ENCODE data around the gene NWD2.

The NWD2 gene

DNA sequence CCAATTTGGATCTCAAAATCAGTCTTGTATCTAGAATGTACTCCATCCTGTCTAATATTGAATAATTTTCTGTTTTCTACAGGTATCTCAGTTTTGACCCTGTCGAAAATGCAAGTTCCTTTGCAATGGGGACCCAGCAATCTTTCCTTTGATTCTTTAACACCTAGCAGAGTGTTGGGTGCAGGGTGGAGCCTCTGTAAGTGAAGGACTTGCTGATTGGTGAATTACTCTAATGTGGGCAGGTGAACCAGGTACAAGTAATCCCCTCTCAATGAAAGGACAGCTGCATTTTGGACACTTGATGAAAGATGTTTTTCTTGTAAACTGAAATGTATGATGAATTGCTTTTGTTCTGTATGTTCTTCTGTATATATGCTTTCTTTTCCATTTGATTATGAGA, 54.9 kb downstream of the NWD2 start:
- no peak for DNase-seq

DNA sequence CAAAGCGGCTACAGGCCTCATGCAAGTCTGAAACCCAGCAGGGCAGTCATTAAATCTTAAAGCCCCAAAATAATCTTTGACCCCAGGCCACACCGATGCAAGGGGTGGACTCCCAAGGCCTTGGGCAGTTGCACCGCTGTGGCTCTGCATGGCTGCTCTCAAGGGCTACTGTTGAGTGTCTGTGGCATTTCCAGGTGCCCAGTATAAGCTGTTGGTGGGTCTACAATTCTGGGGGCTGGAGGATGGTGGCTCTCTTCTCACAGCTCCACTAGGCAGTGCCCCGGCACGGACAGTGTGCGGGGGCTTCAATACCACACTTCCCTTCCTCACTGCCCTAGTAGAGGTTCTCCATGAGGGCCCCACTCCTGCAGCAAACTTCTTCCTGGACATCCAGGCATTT, 60.1 kb downstream of the NWD2 start:
- no peak for DNase-seq

DNA sequence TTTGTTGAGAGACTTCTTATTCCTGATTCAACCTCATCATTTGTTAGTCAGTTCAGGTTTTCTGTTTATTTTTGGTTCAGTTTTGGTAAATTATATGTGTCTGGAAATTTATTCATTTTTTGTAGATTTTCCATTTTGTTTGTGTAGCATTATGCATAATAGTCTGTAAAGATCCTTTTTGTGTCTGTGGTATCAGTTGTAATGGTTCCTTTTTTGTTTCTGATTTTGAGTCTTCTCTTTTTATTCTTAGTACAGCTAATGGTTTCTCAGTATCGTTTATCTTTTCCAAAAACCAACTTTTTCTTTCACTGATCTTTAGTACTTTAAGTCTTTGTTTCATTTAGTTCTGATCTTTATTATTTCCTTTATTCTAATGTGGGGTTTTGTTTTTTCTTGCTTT, 61.4 kb downstream of the NWD2 start:
- no peak for DNase-seq

DNA sequence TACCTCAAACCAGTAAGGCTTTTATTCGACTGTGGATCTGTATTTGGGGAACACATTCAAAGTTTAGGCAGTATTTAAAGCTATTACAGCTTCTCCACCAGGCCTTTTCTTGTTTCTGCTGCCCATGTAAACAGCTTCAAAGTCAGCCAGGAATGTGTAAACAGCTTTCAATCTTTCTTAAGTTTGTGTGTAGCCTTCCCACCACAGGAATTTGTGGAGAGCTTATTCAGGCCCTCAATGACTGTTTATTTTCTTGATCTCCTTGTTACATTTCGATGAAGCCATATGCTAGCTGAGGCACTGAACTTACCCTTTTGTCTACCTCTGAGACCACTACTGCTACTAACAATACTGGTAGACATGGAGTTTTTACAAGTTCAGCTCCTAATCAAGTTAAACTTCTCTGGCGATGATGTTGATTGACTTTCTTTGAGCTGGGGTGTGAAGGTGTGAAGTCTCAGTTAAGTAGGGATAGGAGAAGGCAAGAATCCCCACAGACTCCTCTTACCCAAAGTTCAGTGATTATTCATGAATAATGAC, 72.6 kb downstream of the NWD2 start:
- DNase-seq, result no peak

DNA sequence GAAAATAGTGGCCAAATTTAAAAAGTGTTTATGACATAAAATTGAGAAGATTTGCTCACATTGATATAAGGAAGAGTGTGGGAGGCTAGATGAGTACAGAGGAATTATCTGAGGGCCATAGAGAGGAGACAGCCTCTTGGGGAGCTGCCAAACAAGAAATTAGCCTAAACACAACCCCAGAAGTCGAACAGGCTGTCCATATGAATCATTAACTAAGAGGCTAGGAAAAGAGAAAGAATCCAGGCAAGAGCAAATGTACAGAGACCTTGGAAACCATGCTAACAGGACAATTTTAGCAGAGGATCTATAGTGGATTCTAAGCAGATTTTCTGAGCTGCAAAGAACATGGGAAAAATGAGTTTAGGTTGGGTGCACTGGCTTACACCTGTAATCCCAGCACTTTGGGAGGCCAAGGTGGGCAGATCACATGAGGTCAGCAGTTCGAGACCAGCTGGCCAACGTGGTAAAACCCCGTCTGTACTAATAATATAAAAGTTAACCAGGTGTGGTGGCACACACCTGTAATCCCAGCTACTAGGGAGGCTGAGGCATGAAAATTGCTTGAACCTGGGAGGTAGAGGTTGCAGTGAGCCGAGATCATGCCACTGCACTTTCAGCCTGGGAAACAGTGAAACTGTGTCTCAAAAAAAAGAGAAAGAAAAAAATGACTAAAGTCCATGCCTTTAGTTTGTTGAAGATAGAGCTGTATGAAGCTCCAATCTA, 76.1 kb downstream of the NWD2 start:
- DNase-seq, result no peak

DNA sequence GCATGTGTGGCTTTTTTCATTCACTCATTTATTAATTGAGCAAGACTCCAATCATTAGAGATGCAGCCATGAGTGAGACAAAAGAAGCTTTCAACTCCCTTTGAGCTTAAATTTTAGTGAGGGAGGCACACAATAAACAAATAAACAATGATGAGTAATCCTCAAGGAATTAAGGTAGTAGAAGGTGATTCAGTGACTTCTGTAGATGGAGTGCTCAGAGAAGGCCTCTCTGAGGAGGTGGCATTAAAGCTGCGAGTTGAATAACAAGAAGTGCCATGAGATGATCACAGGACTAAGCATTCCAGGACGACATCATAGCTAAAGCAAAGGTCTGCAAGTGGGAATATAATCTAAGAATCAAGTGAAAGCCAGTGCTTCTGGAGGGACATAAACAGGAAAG, 77.6 kb downstream of the NWD2 start:
- peak; percentile 45 for DNase-seq

DNA sequence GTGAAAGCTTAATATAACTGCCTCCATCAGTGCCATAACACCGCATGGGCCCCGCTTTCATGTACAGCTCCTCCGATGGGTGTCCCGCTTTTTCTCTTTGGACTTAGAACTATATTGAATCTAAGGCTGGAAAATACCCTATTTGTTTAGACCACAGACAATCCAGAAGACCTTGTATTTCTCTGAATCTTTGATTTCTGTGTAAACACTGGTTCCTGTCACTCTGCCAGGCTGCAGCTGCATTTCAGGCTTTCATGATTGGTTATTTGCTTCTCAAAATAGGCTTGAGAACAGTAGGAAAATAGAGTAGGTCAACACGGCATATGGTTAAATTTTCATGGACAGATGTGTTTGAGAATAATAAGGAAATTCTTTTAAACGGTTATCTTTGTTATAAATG, 80.0 kb downstream of the NWD2 start:
- DNase-seq, result no peak

DNA sequence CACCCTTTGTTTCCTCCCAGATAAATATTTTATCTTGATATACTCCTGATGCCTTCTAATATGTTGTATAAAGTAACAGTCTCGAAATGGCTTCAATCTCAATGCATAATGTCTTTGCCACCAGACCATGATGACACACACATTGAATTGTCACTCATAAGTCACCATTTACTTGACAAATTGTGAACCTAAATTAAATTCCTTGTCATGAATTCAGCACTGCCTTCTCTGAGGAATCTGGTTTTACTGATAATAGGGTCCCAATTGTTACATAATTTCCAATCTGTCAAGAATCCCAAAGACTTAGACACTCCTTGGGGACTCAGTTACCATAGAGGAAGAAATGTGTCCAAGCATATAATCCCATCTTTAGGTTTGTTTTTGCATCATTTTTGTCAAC, 82.3 kb downstream of the NWD2 start:
- DNase-seq, result no peak

DNA sequence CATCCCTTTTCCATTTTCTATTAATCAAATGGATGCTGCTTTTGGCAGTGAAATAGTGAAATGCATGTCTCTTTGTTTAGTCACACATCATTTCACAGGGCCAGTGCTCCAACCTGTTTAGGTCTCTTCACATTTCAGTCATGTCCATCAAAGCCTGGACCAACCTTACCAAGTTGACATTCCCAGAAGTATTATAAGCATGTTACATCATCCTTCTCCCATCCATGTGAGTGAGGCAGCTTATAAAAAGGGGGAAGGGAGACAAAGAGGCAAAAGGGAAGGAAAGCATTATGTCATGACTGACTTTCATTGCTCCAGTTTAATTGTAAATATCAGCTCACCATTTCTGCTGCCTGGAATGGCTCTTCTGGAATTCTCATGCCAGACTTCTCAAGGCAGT, 94.4 kb downstream of the NWD2 start:
- DNase-seq, result no peak

DNA sequence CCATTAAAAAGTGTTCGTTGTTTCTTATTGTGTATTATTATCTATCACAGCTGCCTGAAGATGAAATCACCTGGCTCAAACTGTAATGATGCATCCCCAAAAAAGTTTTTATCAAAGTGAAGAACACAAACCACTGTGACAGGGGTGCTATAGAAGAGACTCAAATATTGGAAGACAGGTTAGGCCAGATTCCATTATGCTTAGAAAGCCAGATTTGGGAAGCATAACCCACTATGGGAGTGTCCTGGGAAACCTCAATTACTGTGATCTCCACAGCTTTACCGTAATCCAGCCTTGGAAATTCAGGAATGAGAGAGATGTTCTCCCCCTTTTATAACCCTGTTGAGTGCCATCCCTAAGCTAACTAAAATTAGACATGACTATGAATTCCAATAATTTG, 114.2 kb downstream of the NWD2 start:
- DNase-seq, result no peak

DNA sequence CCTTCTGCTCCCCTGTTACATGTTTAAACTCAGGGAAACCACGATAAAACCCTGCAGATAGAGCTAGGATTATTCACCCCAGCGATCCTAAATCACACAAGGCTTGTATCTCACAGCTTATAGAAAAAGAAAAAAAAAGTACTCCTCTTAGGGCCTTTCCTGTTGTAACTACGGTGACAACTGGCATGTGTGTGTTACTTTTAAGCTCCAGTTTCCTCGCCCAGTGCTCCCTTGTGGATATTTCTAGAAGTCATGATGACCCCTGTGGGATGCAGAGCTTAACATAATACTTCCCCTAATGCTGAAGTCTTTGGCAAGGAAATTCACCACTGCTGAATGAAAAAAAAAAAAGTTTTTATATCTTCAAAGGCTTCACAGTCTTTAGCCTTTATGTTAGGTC, 114.7 kb downstream of the NWD2 start:
- no peak for DNase-seq

DNA sequence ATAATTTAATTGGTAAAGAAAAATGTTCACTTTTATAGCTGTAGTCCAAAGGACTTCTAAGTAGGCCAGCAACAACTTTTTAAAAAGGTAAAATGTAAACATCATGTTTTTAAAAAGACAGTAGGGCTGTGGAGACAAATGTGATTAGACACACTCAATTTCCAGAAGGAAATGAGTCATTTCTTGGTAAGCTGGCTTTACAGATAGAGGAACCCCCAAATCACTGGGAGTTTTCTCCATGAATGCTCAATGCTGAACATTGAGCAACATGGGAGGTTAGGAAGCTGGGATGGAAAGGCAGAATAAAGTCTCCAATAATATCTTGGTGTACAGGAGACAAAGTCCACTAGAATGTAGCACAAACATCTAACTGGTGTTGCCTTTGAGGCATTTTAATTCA, 121.3 kb downstream of the NWD2 start:
- no peak for DNase-seq

DNA sequence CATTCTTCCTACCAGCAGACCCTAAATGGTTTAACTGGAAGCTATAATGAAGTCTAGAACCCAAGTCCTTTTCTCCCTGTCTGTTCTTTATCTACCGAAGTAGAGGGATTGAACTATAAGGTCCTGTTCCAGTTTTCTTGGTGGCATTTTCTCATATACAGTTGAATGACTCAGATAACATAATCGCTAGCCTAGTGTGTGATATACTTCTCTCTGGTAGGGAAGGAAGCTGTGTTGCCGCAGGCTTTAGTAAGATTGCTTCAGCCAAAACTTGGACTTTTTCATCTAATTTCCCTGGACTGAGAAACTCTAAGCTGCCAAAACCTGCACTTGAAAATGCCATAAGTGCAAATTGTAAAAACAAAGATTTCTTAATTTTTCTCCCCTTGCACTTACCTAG, 123.4 kb downstream of the NWD2 start:
- DNase-seq, result no peak

DNA sequence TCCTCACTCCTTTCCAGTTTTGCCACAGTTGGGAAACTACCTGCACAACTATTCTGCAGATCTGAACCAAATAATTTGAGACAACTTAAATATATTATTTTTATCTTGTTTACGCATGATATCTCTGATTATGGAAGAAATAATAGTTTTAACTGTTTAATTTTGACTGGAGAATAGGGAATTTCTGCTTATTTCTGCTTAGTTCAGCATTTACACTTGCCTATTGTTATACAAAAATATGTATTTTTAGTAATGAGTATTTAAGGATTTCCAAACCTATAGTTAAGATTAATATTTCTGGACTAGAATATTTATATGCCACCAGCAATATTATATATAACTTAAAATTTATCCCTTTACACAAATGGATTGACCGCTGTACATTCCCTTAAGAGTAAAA, 125.5 kb downstream of the NWD2 start:
- no peak for DNase-seq

DNA sequence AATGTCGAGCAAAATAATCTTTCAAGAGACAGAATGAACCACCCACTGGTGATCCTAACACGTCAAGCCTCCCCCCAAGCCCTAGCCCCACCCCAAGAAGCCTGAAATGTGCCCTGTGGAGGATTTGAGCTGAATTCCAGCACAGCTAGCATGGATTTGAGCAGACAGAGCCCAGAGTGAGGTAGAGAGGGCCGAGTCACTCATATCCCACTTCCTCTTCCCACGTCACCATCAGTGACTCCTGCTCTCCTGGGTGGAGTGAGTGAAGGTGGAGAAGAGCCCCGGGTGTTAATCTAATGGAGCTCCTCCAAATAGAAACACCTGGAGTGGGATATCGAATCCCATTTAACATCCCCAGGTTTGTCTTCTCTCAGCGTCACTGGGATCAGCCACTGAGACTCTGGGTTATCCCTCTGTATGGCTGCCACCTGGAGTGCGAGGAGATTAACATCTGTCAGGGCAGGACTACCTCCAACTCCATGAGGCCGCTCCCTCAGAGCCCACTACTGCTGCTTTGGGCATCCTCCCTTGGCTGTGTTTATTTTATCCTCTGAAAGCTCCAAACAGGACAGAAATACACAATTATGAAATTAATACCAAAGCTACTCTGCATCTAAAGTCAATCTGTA, 136.6 kb downstream of the NWD2 start:
- DNase-seq, result no peak

DNA sequence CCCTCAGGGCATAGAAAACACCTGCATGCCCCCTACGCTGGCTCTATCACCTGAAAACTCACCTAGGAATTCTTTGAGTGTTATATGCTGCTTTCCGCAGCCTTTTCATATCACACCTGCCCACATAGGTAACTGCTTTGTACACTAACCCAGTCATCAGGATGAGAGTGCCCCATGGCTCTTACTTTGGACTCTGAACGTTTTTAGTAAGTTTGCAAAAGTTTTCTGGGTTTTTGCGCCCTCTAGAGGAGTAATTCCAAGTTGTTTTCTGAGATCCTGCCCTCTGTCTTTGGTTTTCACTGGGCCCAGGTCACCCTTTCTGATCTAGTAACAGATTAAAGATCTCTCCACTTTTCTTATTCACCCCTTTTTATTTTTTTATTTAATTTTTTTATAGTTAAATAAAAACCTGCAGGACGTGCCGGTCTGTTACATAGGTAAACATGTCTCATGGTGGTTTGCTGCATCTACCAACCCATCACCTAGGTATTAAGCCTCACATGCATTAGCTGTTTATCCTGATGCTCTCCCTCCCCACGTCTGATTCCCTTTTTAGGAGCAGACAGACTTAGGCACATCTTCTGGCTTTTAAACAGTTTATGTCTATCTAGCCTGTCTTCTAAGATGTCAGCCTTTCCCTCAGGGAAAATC, 139.2 kb downstream of the NWD2 start:
- DNase-seq, result peak; percentile 70

DNA sequence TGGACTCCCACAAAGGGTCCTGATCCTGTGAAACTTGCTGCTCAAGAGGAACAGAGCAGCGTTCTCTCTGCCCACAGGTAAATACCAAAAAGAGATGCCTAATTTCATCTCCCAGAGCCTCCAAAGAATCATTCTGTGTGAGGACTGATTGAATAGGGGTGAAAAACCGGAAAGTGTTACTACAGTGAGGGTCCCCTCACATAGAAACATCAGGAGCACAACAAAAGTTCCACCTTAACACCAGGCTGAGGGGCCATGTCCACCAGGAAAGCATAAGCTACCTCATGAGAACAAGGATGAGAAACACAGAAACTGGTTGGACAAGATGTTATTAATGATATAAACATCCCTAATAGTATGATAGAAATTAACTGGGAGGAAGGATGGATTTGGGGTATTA, 140.9 kb downstream of the NWD2 start:
- no peak for DNase-seq

DNA sequence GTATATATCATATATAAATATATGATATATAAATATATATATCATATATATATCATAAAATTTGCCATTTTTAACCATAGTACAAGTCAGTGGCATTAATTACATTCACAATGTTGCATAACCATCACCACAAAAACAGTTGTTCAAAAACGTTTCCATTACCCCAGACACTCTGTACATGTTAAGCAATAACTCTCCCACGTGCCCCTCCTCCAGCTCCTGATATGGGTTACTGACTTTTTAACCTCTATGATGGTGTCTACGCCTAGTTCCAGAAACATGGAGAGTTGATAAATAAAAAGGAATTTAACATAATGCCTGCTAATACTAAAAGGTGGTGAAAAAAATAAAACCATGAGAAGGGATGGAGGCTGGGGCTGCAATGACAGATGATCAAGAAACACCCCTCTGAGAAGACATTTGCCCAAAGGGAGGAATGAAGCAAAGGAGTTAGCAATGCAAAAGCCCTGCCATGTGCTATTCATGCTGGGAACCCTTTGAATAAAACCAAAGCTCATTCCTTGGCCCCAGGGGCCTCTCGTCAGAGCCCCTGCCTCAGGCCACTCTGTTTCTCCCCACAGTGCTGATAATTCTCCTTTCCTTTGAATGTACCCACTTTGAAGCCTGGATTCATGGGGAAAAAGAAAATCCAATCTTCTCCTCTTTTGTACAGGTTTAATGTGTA, 144.3 kb downstream of the NWD2 start:
- no peak for DNase-seq

DNA sequence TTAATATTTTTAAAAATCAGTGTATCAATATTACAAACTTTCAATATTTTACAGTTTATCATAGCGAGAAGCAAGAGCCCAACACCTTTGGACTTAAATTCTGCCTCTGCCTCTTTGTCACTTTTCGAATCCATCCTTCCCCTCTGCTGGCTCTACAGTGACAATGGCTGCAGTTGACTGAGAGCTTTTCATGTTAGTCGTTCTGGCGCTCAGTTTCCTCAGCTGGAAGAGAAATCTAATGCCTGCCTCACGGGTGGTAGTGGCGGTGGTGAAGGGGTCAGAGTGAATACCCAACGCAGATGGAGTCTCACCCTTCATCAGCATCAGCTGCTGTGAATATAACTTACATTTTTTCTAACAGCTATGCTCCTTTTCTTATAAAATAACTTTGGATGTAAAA, 144.8 kb downstream of the NWD2 start:
- DNase-seq, result no peak

DNA sequence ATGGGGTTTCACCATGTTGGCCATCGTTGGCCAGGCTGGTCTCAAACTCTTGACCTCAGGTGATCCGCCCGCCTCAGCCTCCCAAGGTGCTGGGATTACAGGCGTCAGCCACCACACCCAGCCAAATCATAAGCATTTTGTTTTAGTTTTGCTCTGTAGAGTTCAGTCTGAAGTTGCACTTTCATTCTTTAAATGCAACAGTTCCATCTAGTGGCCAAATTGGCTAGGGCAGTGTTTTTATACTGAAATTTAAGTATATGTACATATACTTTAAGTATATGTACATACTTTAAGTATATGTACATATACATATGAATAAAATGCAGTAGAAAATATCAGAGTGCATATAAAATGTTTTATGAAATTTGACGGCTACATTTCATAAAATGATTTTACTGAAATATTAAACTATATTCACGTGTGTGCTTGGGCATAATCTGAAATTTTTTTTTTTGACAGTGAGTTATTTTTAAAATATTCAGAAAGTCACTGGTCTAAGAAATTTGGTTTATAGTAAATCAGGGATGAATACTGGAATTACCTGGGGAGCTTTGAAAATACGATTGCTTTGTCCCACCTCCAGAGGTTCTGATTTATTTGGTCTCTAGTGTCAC, 145.5 kb downstream of the NWD2 start:
- DNase-seq, result peak; percentile 56

DNA sequence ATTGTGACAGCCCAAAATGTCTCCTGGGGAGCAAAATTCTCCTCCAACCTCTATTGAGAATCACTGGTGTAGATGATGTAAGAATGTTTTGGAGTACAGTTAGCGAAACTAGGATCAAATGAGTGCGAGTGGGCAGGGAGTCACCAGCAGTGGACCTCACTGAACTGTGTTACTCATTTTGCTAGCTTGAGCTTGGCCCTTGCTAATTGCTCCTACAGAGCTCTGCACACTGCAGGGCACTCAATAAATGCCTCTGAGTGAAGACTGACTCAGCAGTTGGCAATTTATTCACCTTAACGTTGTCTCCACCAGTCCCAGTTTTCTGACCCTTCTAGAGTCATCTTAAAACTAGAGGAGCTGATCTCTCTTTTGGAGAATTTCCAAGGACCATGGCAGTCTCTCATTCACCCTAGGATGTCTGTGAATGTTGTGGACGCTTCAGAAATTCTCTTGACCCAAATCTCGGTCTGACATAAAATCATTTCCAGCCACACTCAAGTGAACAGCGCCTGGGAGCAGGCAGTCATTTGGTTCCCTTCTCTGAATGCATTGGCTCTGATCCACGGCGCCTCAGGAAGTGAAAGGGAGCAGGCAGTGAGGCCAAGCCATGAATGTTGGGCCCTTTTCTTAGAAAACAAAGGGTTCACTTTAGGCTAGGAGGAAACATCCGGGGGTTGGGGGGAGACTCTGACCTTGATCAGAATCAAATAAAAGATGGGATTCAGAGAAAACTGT, 148.1 kb downstream of the NWD2 start:
- no peak for DNase-seq

DNA sequence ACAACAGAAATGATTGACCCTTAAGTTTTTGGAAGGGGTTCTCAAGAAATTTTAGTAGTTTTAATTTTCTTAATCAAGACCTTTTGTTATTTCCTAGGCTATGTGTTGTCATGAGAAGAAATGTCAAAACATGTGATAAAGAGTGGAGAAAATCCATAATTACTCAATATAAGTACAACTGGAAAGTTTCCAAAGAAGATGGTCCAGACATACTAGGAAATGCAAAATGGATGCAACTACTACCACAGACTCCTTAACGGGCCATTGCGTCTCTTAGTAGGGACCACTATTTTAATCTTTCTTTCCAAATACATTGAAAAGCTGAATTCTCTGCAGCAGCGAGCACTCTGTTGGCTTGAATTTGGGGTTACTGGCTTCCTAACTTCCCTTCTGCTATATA, 148.8 kb downstream of the NWD2 start:
- no peak for DNase-seq

DNA sequence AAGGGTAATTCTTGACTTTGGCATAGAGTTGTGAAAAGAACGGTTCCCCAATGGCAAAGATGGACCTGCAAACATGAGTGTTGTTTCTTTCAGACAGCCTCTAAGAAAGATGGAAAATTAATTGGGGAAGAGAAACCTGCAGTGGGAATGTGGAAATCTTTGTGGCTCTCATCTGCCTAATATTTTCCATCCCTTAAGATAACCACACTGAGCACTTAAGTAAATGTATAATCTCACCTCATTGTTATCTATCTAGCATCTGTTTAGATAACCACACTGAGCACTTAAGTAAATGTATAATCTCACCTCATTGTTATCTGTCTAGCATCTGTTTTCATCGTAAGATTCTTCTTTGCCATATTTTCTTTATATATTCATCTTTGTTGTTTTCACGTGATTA, 149.3 kb downstream of the NWD2 start:
- DNase-seq, result no peak
